CD4-positive, CD25-positive, alpha-beta regulatory T cell (primary cell): ENCODE data around the gene STIM1. TPM values are rescaled to one million over a fixed set of nuclear protein-coding genes. Genes with fewer than 3 reads are reported as not detected.

ENCODE experiments used
- ATAC-seq, 2 donors: fragments of 150-1000 bp; cut with Tn5 transposase; one replicate each; pipeline ENCODE4 v1.10.0; 2021; ENCODE audit warnings: low read depth in 2 of 2, moderate number of reproducible peaks in 2 of 2, moderate library complexity in 1 of 2
- DNase-seq, 3 donors: peaks; one replicate each; pipeline versions ENCODE4 v3.0.0 to v3.0.0-alpha.2; 2012 to 2022; ENCODE audit warnings: mixed read lengths in 1 of 3
- H3K27ac ChIP-seq: one replicate; pipeline ENCODE4 v1.7.0; 2013; ENCODE audit warnings: mild to moderate bottlenecking, low read length; ENCODE audit not compliant: insufficient read depth, poor library complexity, severe bottlenecking
- H3K27me3 ChIP-seq: one replicate; pipeline ENCODE4 v1.7.0; 2013; ENCODE audit warnings: low read length; ENCODE audit not compliant: control insufficient read depth, insufficient read depth
- H3K36me3 ChIP-seq: one replicate; pipeline ENCODE4 v1.7.0; 2013; ENCODE audit warnings: mild to moderate bottlenecking, low read length, moderate library complexity; ENCODE audit not compliant: control insufficient read depth, insufficient read depth
- H3K4me1 ChIP-seq: 2 replicates; pipeline ENCODE4 v1.7.0; 2013; ENCODE audit warnings: mild to moderate bottlenecking, low read length; ENCODE audit not compliant: insufficient read depth, control insufficient read depth, poor library complexity, severe bottlenecking
- H3K4me3 ChIP-seq: one replicate; pipeline ENCODE4 v1.7.0; 2013; ENCODE audit warnings: low read depth, mild to moderate bottlenecking, low read length, moderate library complexity
- H3K9me3 ChIP-seq, 2 experiments: 1 replicate in 1 of 2; 2 replicates in 1 of 2; pipeline ENCODE4 v1.7.0; 2013; ENCODE audit warnings: low read length in 2 of 2, mild to moderate bottlenecking in 1 of 2, moderate library complexity in 1 of 2; ENCODE audit not compliant: control insufficient read depth in 2 of 2
- H3K27ac Mint-ChIP-seq, 3 donors: one replicate each; pipeline ENCODE4 v1.8.0; 2020 to 2022; ENCODE audit warnings: mild to moderate bottlenecking in 3 of 3, mixed read lengths in 3 of 3, moderate library complexity in 2 of 3
- H3K27me3 Mint-ChIP-seq: one replicate; pipeline ENCODE4 v1.8.0; 2022; ENCODE audit warnings: mild to moderate bottlenecking, mixed read lengths
- H3K36me3 Mint-ChIP-seq: one replicate; pipeline ENCODE4 v1.8.0; 2020; ENCODE audit warnings: mixed read lengths
- H3K4me1 Mint-ChIP-seq, 4 donors: one replicate each; pipeline ENCODE4 v1.8.0; 2020 to 2022; ENCODE audit warnings: mixed read lengths in 4 of 4, mild to moderate bottlenecking in 1 of 4
- H3K4me3 Mint-ChIP-seq, 4 donors: one replicate each; pipeline ENCODE4 v1.8.0; 2020 to 2022; ENCODE audit warnings: mild to moderate bottlenecking in 4 of 4, mixed read lengths in 4 of 4, moderate library complexity in 3 of 4
- H3K9me3 Mint-ChIP-seq, 7 donors: one replicate each; pipeline ENCODE4 v1.8.0; 2020 to 2022; ENCODE audit warnings: mixed read lengths in 7 of 7, mild to moderate bottlenecking in 3 of 7, moderate library complexity in 2 of 7
- polyA plus RNA-seq, 4 donors: library from polyadenylated mRNA; unstranded; fragments of 300-500 nt; fragmentation: Illumina TruSeq; gene quantifications; one replicate each; pipeline ENCODE4 v1.2.3, GENCODE V29; 2021
- total RNA-seq: library from RNA; stranded (reverse); gene quantifications from one replicate; pipeline ENCODE4 v1.2.3, GENCODE V29; 2022

STIM1 gene
- total and polyA plus RNA-seq, 5 donors from 2014 or later = 25.7 to 134 (median 29.8) TPM

GRCh38 chr11:3879967-3880542 lies 24.6 kb downstream of the STIM1 start:
- peak overlapping the region; percentile 82 to 88 (median 85) for H3K27ac Mint-ChIP-seq
- no peak for ATAC-seq
- Histone ChIP-seq H3K4me3 (peak overlapping the region; percentile 62), H3K4me1 (peaks cover 56% of the 10 kb centered on the region), H3K9me3 (no peaks in the 10 kb centered on the region), H3K36me3 (no peaks in the 10 kb centered on the region), H3K27me3 (no peaks in the 10 kb centered on the region), H3K27ac (peak overlapping the region; percentile 67)
- H3K36me3 Mint-ChIP-seq = no peaks in the 10 kb centered on the region
- DNase-seq = no peak
- H3K27me3 Mint-ChIP-seq = no peaks in the 10 kb centered on the region
- no peaks in the 10 kb centered on the region for H3K9me3 Mint-ChIP-seq
- H3K4me3 Mint-ChIP-seq = peak overlapping the region in 3 of 4 donors; percentile 33 to 56 (median 53)
- peaks cover 49 to 90% (median 78%) of the 10 kb centered on the region in 4 donors for H3K4me1 Mint-ChIP-seq

- no peaks in the 10 kb centered on the region for H3K27me3 Mint-ChIP-seq
- peak overlapping the region; percentile 82 to 88 (median 85) for H3K27ac Mint-ChIP-seq
- H3K9me3 Mint-ChIP-seq = no peaks in the 10 kb centered on the region
- Histone ChIP-seq H3K9me3 (no peaks in the 10 kb centered on the region), H3K4me1 (peaks cover 51% of the 10 kb centered on the region), H3K27me3 (no peaks in the 10 kb centered on the region), H3K4me3 (no peak overlapping the region), H3K36me3 (no peaks in the 10 kb centered on the region), H3K27ac (peak overlapping the region; percentile 67)
- H3K4me1 Mint-ChIP-seq = peaks cover 49 to 88% (median 74%) of the 10 kb centered on the region in 4 donors
- DNase-seq = no peak
- ATAC-seq = no peak
- peak overlapping the region; percentile 7 to 45 (median 27) for H3K4me3 Mint-ChIP-seq
- H3K36me3 Mint-ChIP-seq = no peaks in the 10 kb centered on the region
These were observed 25.3 kb downstream of the STIM1 start for GRCh38 chr11:3880724-3881123.

- ATAC-seq (no peak), DNase-seq (peak in 2 of 3 donors; percentile 37 to 45)
- H3K9me3 ChIP-seq = no peaks in the 10 kb centered on the region
- no peaks in the 10 kb centered on the region for H3K36me3 ChIP-seq
- no peak overlapping the region for H3K27ac ChIP-seq
- Mint-ChIP-seq H3K27ac (peak overlapping the region in 2 of 3 donors; percentile 26 to 67), H3K4me3 (no peak overlapping the region), H3K4me1 (peaks cover 54 to 87% (median 72%) of the 10 kb centered on the region in 4 donors), H3K36me3 (no peaks in the 10 kb centered on the region), H3K27me3 (no peaks in the 10 kb centered on the region), H3K9me3 (no peaks in the 10 kb centered on the region)
- peak overlapping the region; percentile 4 for H3K4me3 ChIP-seq
- peaks cover 41% of the 10 kb centered on the region for H3K4me1 ChIP-seq
- H3K27me3 ChIP-seq = no peaks in the 10 kb centered on the region
These were observed 27.2 kb downstream of the STIM1 start for GRCh38 chr11:3882655-3883054.

GRCh38 chr11:3885855-3886254 lies 30.4 kb downstream of the STIM1 start:
- DNase-seq (no peak), ATAC-seq (no peak)
- Mint-ChIP-seq H3K27me3 (no peaks in the 10 kb centered on the region), H3K4me3 (no peak overlapping the region), H3K27ac (peak overlapping the region in 1 of 3 donors; percentile 47), H3K4me1 (peaks cover 45 to 85% (median 65%) of the 10 kb centered on the region in 4 donors), H3K9me3 (no peaks in the 10 kb centered on the region), H3K36me3 (peaks cover 2% of the 10 kb centered on the region)
- Histone ChIP-seq H3K36me3 (no peaks in the 10 kb centered on the region), H3K27me3 (no peaks in the 10 kb centered on the region), H3K4me3 (no peak overlapping the region), H3K9me3 (no peaks in the 10 kb centered on the region), H3K4me1 (peaks cover 17% of the 10 kb centered on the region), H3K27ac (no peak overlapping the region)

- peaks cover 48 to 82% (median 65%) of the 10 kb centered on the region in 4 donors for H3K4me1 Mint-ChIP-seq
- DNase-seq = no peak
- ATAC-seq = no peak
- H3K9me3 Mint-ChIP-seq = no peaks in the 10 kb centered on the region
- H3K9me3 ChIP-seq = no peaks in the 10 kb centered on the region
- no peak overlapping the region for H3K4me3 Mint-ChIP-seq
- no peaks in the 10 kb centered on the region for H3K27me3 Mint-ChIP-seq
- peaks cover 14% of the 10 kb centered on the region for H3K4me1 ChIP-seq
- H3K27ac ChIP-seq = no peak overlapping the region
- peaks cover 2% of the 10 kb centered on the region for H3K36me3 Mint-ChIP-seq
- no peaks in the 10 kb centered on the region for H3K36me3 ChIP-seq
- peak overlapping the region in 1 of 3 donors; percentile 87 for H3K27ac Mint-ChIP-seq
- no peak overlapping the region for H3K4me3 ChIP-seq
- H3K27me3 ChIP-seq = no peaks in the 10 kb centered on the region
These were observed 31.5 kb downstream of the STIM1 start for GRCh38 chr11:3886985-3887384.

- Histone ChIP-seq H3K27ac (no peak overlapping the region), H3K4me1 (peaks cover 13% of the 10 kb centered on the region), H3K36me3 (no peaks in the 10 kb centered on the region), H3K27me3 (no peaks in the 10 kb centered on the region), H3K4me3 (no peak overlapping the region), H3K9me3 (no peaks in the 10 kb centered on the region)
- ATAC-seq (no peak), DNase-seq (no peak)
- Mint-ChIP-seq H3K9me3 (peaks cover 0 to under 1% (median 0%) of the 10 kb centered on the region in 7 donors), H3K27ac (peak overlapping the region in 2 of 3 donors; percentile 4 to 76), H3K4me3 (peak overlapping the region in 3 of 4 donors; percentile 1 to 70 (median 13)), H3K4me1 (peaks cover 44 to 83% (median 68%) of the 10 kb centered on the region in 4 donors), H3K36me3 (peaks cover 15% of the 10 kb centered on the region), H3K27me3 (no peaks in the 10 kb centered on the region)
These were observed 33.4 kb downstream of the STIM1 start for GRCh38 chr11:3888876-3889275.

- Histone ChIP-seq H3K36me3 (no peaks in the 10 kb centered on the region), H3K4me3 (no peak overlapping the region), H3K27ac (no peak overlapping the region), H3K9me3 (no peaks in the 10 kb centered on the region), H3K4me1 (peaks cover 22% of the 10 kb centered on the region), H3K27me3 (no peaks in the 10 kb centered on the region)
- Mint-ChIP-seq H3K27ac (no peak overlapping the region), H3K4me1 (peaks cover 45 to 83% (median 65%) of the 10 kb centered on the region in 4 donors), H3K27me3 (no peaks in the 10 kb centered on the region), H3K36me3 (peaks cover 19% of the 10 kb centered on the region), H3K4me3 (no peak overlapping the region), H3K9me3 (peaks cover 0 to 5% (median 0%) of the 10 kb centered on the region in 7 donors)
- DNase-seq = no peak
- ATAC-seq = no peak
These were observed 34.5 kb downstream of the STIM1 start for GRCh38 chr11:3890014-3890413.

- ATAC-seq (no peak), DNase-seq (no peak)
- Histone ChIP-seq H3K9me3 (no peaks in the 10 kb centered on the region), H3K4me3 (no peak overlapping the region), H3K4me1 (peaks cover 23% of the 10 kb centered on the region), H3K27ac (no peak overlapping the region), H3K27me3 (no peaks in the 10 kb centered on the region), H3K36me3 (no peaks in the 10 kb centered on the region)
- Mint-ChIP-seq H3K27me3 (no peaks in the 10 kb centered on the region), H3K4me1 (peaks cover 49 to 87% (median 68%) of the 10 kb centered on the region in 4 donors), H3K4me3 (no peak overlapping the region), H3K36me3 (peaks cover 19% of the 10 kb centered on the region), H3K27ac (no peak overlapping the region), H3K9me3 (peaks cover 0 to 5% (median 0%) of the 10 kb centered on the region in 7 donors)
These were observed 35.3 kb downstream of the STIM1 start for GRCh38 chr11:3890806-3891205.
